ENCODE results near the gene FOSL1. TPM values are rescaled to one million over a fixed set of nuclear protein-coding genes. Genes with fewer than 3 reads are reported as not detected.
A peak's percentile ranks its signal among the peaks of the same experiment; 100 is the strongest.

Gene FOSL1
- total RNA-seq, 2 experiments from 2014 or later = 2.3 to 3.8 TPM

- Mint-ChIP-seq H3K27me3 (ENCODE audit: low read depth) (no peaks in the 10 kb centered on the region), H3K4me3 (peak within 1 kb of the TSS; percentile 95), H3K36me3 (ENCODE audit: low read depth) (peaks cover 69% of the 10 kb centered on the region), H3K4me1 (ENCODE audit: low read depth) (peaks cover 70% of the 10 kb centered on the region), H3K27ac (peak within 1 kb of the TSS; percentile 97), H3K9me3 (ENCODE audit: insufficient read depth) (no peaks in the 10 kb centered on the region)
- DNase-seq (peak; percentile 99), ATAC-seq (peak; percentile 64)
- CTCF ChIA-PET = interaction anchor here (1.0 to 18.4 kb wide), 7 partner anchors 9 to 131 kb away, joined by 3 to 584 read pairs (median 13); partner anchors contain the start of genes CCDC85B, CTSW and FIBP
- POLR2A ChIA-PET = interaction anchor here (0.5 to 15.9 kb wide), 17 partner anchors 9 to 303 kb away, joined by 3 to 305 read pairs (median 5); partner anchors contain the start of genes AP5B1, BANF1, CCDC85B and CTSW
These were observed 42.1 kb downstream of the FOSL1 start, which contains the start of gene CFL1 for GRCh38 chr11:65857853-65858680. Gene CFL1, minus strand, starts transcription at chr11:65858180. Its CDS starts 81 bp downstream, at chr11:65858099.

- peak; percentile 1 for ATAC-seq
- CTCF ChIA-PET = interaction anchor here (1.0 to 18.4 kb wide), 3 partner anchors 14 to 28 kb away, joined by 3 to 584 read pairs (median 3); partner anchors contain the start of genes CCDC85B, CTSW and FIBP
These were observed 42.7 kb downstream of the FOSL1 start for GRCh38 chr11:65857500-65857852.

GRCh38 chr11:65856689-65857499, 43.3 kb downstream of the FOSL1 start:
- CTCF ChIA-PET = interaction anchor here (1.0 to 18.4 kb wide), 2 partner anchors 14 to 28 kb away, joined by 3 to 584 read pairs; partner anchors contain the start of genes CCDC85B, CTSW and FIBP
- H3K9me3 Mint-ChIP-seq (ENCODE audit: insufficient read depth) = no peaks in the 10 kb centered on the region
- peak overlapping the region; percentile 95 for H3K4me3 Mint-ChIP-seq
- H3K27ac Mint-ChIP-seq = peak overlapping the region; percentile 87
- peak; percentile 4 for ATAC-seq
- no peaks in the 10 kb centered on the region for H3K27me3 Mint-ChIP-seq (ENCODE audit: low read depth)
- DNase-seq = peak; percentile 91
- peaks cover 59% of the 10 kb centered on the region for H3K4me1 Mint-ChIP-seq (ENCODE audit: low read depth)
- POLR2A ChIA-PET = interaction anchor here (0.6 to 15.9 kb wide), 5 partner anchors 10 to 145 kb away, joined by 4 to 305 read pairs (median 7); partner anchors contain the start of genes AP5B1, CCDC85B, CTSW and EFEMP2
- H3K36me3 Mint-ChIP-seq (ENCODE audit: low read depth) = peaks cover 69% of the 10 kb centered on the region

More at GRCh38 chr11:65857500-65857852, 42.7 kb downstream of the FOSL1 start:
- peak; percentile 72 for DNase-seq
- Mint-ChIP-seq H3K36me3 (ENCODE audit: low read depth) (peaks cover 69% of the 10 kb centered on the region), H3K27me3 (ENCODE audit: low read depth) (no peaks in the 10 kb centered on the region), H3K27ac (peak overlapping the region; percentile 87), H3K4me1 (ENCODE audit: low read depth) (peaks cover 65% of the 10 kb centered on the region), H3K9me3 (ENCODE audit: insufficient read depth) (no peaks in the 10 kb centered on the region), H3K4me3 (peak overlapping the region; percentile 95)
- POLR2A ChIA-PET = interaction anchor here (0.6 to 15.9 kb wide), 6 partner anchors 11 to 219 kb away, joined by 4 to 305 read pairs (median 6); partner anchors contain the start of genes AP5B1, CCDC85B, CTSW and EFEMP2

GRCh38 chr11:65855927-65856363, 44.2 kb downstream of the FOSL1 start:
- ATAC-seq (no peak), DNase-seq (no peak)
- Mint-ChIP-seq H3K4me3 (peak overlapping the region; percentile 95), H3K4me1 (ENCODE audit: low read depth) (peaks cover 50% of the 10 kb centered on the region), H3K36me3 (ENCODE audit: low read depth) (peaks cover 69% of the 10 kb centered on the region), H3K9me3 (ENCODE audit: insufficient read depth) (no peaks in the 10 kb centered on the region), H3K27me3 (ENCODE audit: low read depth) (no peaks in the 10 kb centered on the region), H3K27ac (peak overlapping the region; percentile 87)
- ChIA-PET CTCF (no interaction called here), POLR2A (interaction anchor here (15.9 kb wide), 1 partner anchor 29 kb away, joined by 305 read pairs; the partner anchor contains the start of genes CCDC85B, CTSW and FIBP)

GRCh38 chr11:65854852-65855837, 45.0 kb downstream of the FOSL1 start:
- Mint-ChIP-seq H3K36me3 (ENCODE audit: low read depth) (peaks cover 71% of the 10 kb centered on the region), H3K4me1 (ENCODE audit: low read depth) (peaks cover 49% of the 10 kb centered on the region), H3K9me3 (ENCODE audit: insufficient read depth) (no peaks in the 10 kb centered on the region), H3K27ac (peak overlapping the region; percentile 73), H3K4me3 (peak overlapping the region; percentile 95), H3K27me3 (ENCODE audit: low read depth) (no peaks in the 10 kb centered on the region)
- ChIA-PET POLR2A (interaction anchor here (15.9 kb wide), 1 partner anchor 30 kb away, joined by 305 read pairs; the partner anchor contains the start of genes CCDC85B, CTSW and FIBP), CTCF (no interaction called here)
- ATAC-seq = no peak
- DNase-seq = no peak

- DNase-seq = no peak
- ATAC-seq = no peak
- Mint-ChIP-seq H3K27me3 (ENCODE audit: low read depth) (no peaks in the 10 kb centered on the region), H3K36me3 (ENCODE audit: low read depth) (peaks cover 67% of the 10 kb centered on the region), H3K27ac (peak overlapping the region; percentile 6), H3K4me1 (ENCODE audit: low read depth) (peaks cover 43% of the 10 kb centered on the region), H3K9me3 (ENCODE audit: insufficient read depth) (no peaks in the 10 kb centered on the region), H3K4me3 (peak overlapping the region; percentile 20)
- POLR2A ChIA-PET = interaction anchor here (1.0 to 15.9 kb wide), 4 partner anchors 17 to 239 kb away, joined by 3 to 305 read pairs (median 7); partner anchors contain the start of genes CCDC85B, CTSW, FIBP and PCNX3
- CTCF ChIA-PET = interaction anchor here (0.6 to 1.2 kb wide), 2 partner anchors 10 to 191 kb away, joined by 3 read pairs; no protein-coding TSS in a partner anchor
These were observed 46.0 kb downstream of the FOSL1 start for GRCh38 chr11:65854161-65854592.

- H3K9me3 Mint-ChIP-seq (ENCODE audit: insufficient read depth) = no peaks in the 10 kb centered on the region
- H3K27ac Mint-ChIP-seq = peak overlapping the region; percentile 34
- CTCF ChIA-PET = interaction anchor here (0.6 to 2.7 kb wide), 5 partner anchors 9 to 192 kb away, joined by 3 to 11 read pairs (median 6); partner anchors contain the start of gene FIBP
- H3K4me1 Mint-ChIP-seq (ENCODE audit: low read depth) = peaks cover 39% of the 10 kb centered on the region
- POLR2A ChIA-PET = interaction anchor here (0.6 to 15.9 kb wide), 10 partner anchors 13 to 238 kb away, joined by 3 to 305 read pairs (median 4); partner anchors contain the start of genes CCDC85B, CTSW, FIBP and PCNX3
- ATAC-seq (no peak), DNase-seq (no peak)
- no peaks in the 10 kb centered on the region for H3K27me3 Mint-ChIP-seq (ENCODE audit: low read depth)
- H3K36me3 Mint-ChIP-seq (ENCODE audit: low read depth) = peaks cover 67% of the 10 kb centered on the region
- H3K4me3 Mint-ChIP-seq = no peak overlapping the region
These were observed 46.8 kb downstream of the FOSL1 start for GRCh38 chr11:65853246-65853979.

GRCh38 chr11:65852508-65853245, 47.5 kb downstream of the FOSL1 start:
- H3K4me1 Mint-ChIP-seq (ENCODE audit: low read depth) = peaks cover 37% of the 10 kb centered on the region
- H3K27ac Mint-ChIP-seq = no peak overlapping the region
- DNase-seq = no peak
- no peaks in the 10 kb centered on the region for H3K27me3 Mint-ChIP-seq (ENCODE audit: low read depth)
- no peak for ATAC-seq
- peaks cover 67% of the 10 kb centered on the region for H3K36me3 Mint-ChIP-seq (ENCODE audit: low read depth)
- no peaks in the 10 kb centered on the region for H3K9me3 Mint-ChIP-seq (ENCODE audit: insufficient read depth)
- CTCF ChIA-PET = interaction anchor here (1.0 to 2.7 kb wide), 9 partner anchors 8 to 211 kb away, joined by 3 to 11 read pairs (median 3); partner anchors contain the start of genes FIBP and KAT5
- H3K4me3 Mint-ChIP-seq = no peak overlapping the region
- POLR2A ChIA-PET = interaction anchor here (0.8 to 15.9 kb wide), 10 partner anchors 14 to 237 kb away, joined by 3 to 305 read pairs (median 4); partner anchors contain the start of genes CCDC85B, CTSW, FIBP and PCNX3
